Stimulated activated CD8-positive, alpha-beta memory T cell treated with anti-CD3 and anti-CD28 coated beads, Interleukin-4, amount 100 ng/mL, for 1 hour (primary cell): ENCODE measurements around the gene OBP2B.

Source experiments
- DNase-seq, 2 donors: peaks; one replicate each; pipeline ENCODE4 v3.0.0-alpha.2; 2020; ENCODE audit warnings: low read depth in 2 of 2, low spot score in 1 of 2

OBP2B gene

DNA sequence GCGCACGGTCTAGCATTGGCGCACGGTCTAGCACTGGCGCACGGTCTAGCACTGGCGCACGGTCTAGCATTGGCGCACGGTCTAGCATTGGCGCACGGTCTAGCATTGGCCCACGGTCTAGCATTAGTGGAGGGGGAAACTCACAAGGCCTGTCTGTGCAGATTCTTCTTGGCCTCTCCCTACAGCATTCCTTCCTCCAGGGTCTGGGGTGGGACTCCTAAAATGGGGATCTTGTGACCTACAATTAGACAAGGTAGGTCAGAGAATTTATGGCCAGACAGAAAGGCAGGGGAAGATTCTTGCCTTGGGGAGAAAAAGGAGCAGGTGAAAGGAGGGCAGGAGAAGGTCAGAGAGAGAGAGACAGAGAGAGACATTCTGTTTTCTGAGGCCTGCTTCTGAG is 39.9 kb downstream of the OBP2B start:
- DNase-seq: no peak

DNA sequence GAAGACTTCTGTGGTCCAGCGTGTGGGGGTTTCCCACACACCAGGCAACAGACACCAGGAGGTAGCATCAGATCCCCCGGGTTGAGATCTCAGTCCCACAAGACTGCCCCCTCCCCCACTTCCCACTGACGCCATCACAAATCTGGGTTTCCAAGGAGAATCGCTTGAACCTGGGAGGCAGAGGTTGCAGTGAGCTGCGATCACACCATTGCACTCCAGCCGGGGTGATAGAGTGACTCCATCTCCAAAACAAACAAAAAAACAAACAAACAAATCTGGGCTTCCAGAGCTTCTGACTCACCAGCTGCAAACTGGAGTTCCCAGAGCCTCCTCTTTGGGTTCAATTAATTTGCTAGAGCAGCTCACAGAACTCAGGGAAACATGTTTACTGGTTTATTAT is 40.6 kb downstream of the OBP2B start:
- DNase-seq: no peak

DNA sequence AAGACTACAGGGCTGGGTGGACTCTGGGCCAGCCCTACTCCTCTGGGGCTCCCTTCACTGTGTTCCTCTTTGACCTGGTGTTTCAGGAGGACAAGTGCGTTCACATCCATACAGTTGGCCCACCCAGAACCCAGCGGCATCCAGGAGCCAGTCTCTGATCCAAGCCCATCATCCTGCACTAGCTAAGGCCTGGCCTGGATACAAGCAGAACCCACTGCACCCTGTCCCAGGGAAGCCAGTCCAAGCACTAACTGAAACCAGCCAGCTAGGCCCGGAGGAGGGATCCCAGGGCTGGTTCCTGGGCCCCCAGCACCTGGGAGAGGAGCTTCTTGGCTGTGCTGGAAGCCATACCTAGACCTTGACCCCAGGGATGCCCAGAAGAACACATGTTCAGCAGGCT is 41.3 kb downstream of the OBP2B start:
- DNase-seq: no peak

DNA sequence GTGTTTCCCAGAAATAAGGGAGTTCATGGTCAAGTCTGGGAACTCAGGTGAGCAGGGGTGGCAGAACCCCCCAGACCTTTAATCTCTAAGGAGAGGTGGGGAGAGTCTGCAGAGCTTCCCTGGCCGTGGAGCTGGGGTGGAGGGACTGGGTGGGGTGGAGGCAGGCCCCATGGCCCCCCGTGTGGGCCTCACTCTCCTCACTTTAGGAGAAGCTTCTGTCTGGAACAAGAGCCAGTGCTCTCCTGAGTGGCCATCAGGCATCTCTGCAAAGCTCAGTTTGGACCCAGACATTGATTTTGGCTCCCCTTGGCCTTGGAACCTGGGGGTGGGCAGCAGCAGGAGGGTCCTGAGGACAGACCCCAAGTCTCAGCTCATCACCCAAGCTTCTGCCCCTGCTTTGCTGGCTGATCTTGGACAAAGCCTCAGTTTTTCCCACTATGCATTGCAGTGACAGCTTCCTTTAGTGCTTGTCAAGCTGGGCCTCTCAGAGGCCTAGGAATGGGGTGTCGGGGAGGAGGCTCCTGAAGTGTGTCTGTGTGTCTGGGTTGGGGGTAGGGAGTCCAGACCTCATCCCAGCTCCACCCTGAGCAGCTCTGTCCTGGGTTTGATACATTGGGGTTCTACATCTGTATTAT is 41.8 kb downstream of the OBP2B start:
- no peak for DNase-seq

DNA sequence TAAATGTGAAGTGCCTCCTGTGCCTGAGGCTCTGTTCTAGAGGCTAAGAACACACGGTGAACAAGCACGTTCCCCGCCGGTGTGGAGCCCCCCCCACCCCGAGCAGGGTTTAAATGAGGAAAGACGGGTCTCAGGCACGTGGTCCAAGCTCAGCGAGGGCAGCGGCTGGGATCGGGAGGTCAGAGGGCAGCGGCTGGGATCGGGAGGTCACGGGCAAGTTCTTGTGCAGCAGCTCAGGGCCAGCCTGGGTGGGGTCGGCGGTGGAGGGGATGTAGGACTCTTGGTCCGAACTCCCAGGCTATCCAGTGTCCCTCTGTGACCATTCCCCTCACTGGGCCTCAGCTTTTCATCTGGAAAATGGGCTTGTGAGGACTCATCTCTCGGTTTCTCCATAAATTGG is 42.7 kb downstream of the OBP2B start:
- no peak for DNase-seq

DNA sequence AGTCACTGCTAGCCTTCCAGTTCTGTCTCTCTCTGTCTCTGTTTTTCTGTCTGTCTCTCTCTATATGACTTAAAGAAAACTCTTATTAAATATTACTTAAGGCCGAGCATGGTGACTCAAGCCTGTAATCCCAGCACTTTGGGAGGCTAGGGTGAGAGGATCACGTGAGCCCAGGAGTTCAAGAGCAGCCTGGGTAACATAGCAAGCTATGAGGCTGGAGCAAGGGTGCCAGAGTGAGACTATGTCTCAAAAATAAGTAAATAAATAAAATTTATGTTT is 43.7 kb downstream of the OBP2B start:
- no peak for DNase-seq

DNA sequence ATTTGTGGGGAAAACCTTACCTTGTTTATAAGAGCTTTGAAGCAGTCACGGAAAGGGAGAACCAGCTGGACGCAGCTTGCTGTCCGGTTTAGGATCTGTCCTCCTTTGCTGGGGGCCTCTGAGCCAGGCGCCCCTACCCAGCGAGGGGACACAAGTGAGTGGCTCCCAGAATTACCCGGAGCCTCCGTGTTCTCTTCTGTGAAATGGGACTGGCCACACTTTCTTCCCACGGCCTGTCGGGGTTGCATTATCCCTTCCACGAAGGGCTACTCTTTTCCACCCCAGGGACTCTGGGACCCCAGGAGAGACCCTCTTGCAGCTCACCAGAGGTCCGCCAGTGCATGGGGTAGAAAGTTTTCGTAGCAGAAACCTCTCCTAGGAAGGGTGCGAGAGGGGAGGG is 44.9 kb downstream of the OBP2B start:
- DNase-seq: no peak

- no peak for DNase-seq
These were observed 45.4 kb downstream of the OBP2B start, which contains the start of gene GBGT1 for GRCh38 chr9:133163504-133164172. Gene GBGT1 (minus strand): TSS chr9:133163914. CDS start chr9:133162412, 1,502 bp downstream.

DNA sequence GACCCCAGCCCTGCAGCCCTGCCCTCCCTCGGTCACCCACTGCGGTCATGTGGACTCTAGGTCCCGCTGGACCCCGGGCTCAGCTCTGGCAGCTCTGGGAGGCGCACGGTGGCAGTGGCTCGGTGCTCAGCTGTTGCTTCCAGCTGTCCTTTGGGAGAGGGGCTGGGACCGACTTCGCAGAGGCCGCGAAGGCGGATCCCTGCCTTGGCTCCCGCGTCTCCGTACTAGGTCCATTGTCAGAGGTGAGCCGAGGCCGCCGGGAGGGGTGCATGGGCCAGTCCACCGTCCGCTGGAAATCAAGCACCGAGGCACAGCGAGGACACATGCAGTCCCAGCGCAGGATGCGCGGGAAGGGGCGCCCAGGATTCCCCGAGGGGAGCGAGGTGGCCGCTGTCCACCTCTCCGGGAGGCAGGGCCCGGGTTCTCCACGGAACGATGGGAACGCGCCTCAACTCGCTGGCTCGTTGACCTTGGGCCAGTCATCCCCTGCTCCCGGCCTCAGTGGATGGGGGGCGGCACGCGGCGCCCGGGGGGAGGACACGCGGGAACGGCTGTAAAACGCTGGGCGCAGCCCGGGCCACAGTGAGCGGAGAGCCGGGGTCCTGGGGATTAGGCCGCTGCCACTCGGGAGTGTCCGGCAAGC is 46.1 kb downstream of the OBP2B start:
- no peak for DNase-seq

DNA sequence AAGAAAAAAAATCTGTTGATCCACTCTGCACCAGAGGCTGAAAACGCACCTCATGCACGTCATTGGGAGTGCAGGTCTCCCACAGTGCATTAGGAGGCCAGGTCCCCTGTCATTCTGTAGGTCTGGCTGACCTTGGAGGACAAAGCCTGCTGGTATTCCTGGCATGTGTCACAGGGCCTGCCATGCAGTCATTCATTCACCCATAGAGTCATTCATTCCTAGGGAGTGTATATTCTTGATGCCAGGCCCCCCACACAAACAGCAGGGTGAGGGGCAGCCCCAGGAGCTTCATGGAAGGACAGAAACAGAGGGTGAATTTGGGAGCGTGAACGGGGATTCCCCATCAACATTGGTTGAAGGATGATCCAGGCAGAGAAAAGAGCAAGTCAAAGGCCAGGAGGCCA is 47.5 kb downstream of the OBP2B start:
- no peak for DNase-seq

DNA sequence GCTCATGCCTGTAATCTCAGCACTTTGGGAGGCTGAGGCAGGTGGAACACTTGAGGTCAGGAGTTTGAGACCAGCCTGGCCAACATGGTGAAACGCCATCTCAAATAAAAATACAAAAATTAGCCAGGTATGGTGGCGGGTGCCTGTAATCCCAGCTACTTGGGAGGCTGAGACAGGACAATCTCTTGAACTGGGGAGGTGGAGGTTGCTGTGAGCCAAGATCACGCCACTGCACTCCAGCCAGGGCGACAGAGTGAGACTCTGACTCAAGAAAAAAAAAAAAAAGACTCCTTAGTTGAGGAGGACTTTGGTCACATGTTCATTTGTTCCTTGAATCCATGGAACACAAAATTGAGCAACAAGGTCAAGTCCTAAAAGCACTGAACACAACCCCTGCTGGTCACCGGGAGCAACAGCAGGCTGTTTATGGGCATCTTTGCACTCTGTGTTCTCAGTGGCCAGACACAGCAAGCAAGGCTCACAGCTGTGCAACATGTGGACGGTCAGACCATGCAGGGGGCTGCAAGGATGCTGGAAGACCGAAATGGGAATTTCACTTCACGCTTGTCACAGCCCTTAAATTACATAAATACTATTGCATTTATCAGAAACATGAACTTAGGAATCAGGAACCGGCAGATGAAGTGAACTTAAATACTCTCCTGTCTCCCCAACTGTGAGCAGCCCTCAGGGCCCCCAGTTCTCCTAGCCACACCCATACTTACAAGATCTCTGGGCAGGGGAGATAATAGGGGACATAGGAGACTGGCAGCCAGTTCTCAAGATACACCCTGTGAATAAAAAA is 48.1 kb downstream of the OBP2B start:
- DNase-seq: no peak

GRCh38 chr9:133158695-133159094 is 50.4 kb downstream of the OBP2B start:
- no peak for DNase-seq
